NCI-H146 treated with DMSO at 0.1 percent for 48 hours (cell line): ENCODE results near the gene NEO1.

Experiments used
- DNase-seq: peaks from one replicate; lab custom pipeline; 2025; ENCODE audit not compliant: unreplicated experiment; lab: John Stamatoyannopoulos, UW

NEO1 gene

GRCh38 chr15:73326157-73326556, 273.9 kb downstream of the NEO1 start:
- no peak for DNase-seq

GRCh38 chr15:73328149-73328820, 276.0 kb downstream of the NEO1 start:
- DNase-seq, result no peak

GRCh38 chr15:73328981-73329380, 276.7 kb downstream of the NEO1 start:
- no peak for DNase-seq

GRCh38 chr15:73329501-73330200, 277.4 kb downstream of the NEO1 start:
- no peak for DNase-seq

- no peak for DNase-seq
These were observed 278.2 kb downstream of the NEO1 start for GRCh38 chr15:73330206-73331051.

- DNase-seq, result no peak
These were observed 279.2 kb downstream of the NEO1 start for GRCh38 chr15:73331501-73331900.

- no peak for DNase-seq
These were observed 280.0 kb downstream of the NEO1 start for GRCh38 chr15:73331991-73332925.

- no peak for DNase-seq
These were observed 280.7 kb downstream of the NEO1 start for GRCh38 chr15:73333001-73333400.

GRCh38 chr15:73334086-73334485, 281.8 kb downstream of the NEO1 start:
- no peak for DNase-seq

GRCh38 chr15:73335026-73335425, 282.8 kb downstream of the NEO1 start:
- no peak for DNase-seq

GRCh38 chr15:73335471-73335870, 283.2 kb downstream of the NEO1 start:
- no peak for DNase-seq

- DNase-seq, result no peak
These were observed 284.5 kb downstream of the NEO1 start for GRCh38 chr15:73336756-73337155.

GRCh38 chr15:73337187-73337586, 284.9 kb downstream of the NEO1 start:
- DNase-seq, result no peak

- DNase-seq, result peak; percentile 26
These were observed 285.8 kb downstream of the NEO1 start for GRCh38 chr15:73338058-73338457.

- DNase-seq, result no peak
These were observed 286.5 kb downstream of the NEO1 start for GRCh38 chr15:73338606-73339374.

GRCh38 chr15:73340502-73341192, 288.4 kb downstream of the NEO1 start:
- DNase-seq, result no peak

GRCh38 chr15:73341886-73342600, 289.8 kb downstream of the NEO1 start:
- no peak for DNase-seq

GRCh38 chr15:73344056-73344455, 291.8 kb downstream of the NEO1 start:
- DNase-seq, result no peak

- peak; percentile 90 for DNase-seq
These were observed 293.4 kb downstream of the NEO1 start for GRCh38 chr15:73345658-73346057.
